Renal pelvis (tissue), 4 donors: Measurements from ENCODE around the gene NDUFS1. TPM values are rescaled to one million over a fixed set of nuclear protein-coding genes. Genes with fewer than 3 reads are reported as not detected.
A peak's percentile ranks its signal among the peaks of the same experiment; 100 is the strongest.
"Not testable (repeated sequence)": the region's sequence is repeated elsewhere in the genome, so short reads cannot be mapped to it uniquely, and the experiment has no call there.

ENCODE experiments used
- DNase-seq: peaks from one replicate; pipeline ENCODE4 v3.0.0-alpha.2; 2013
- polyA plus RNA-seq, 3 donors: library from polyadenylated mRNA; unstranded; fragments of 120-200 nt; gene quantifications; one replicate each; pipeline ENCODE4 v1.2.1, GENCODE V29; 2013; ENCODE audit not compliant: insufficient read length in 3 of 3

The NDUFS1 gene
- polyA plus RNA-seq, 3 donors = 70.7 to 91.1 (median 75.0) TPM

- no peak for DNase-seq
These were observed 46.2 kb downstream of the NDUFS1 start for GRCh38 chr2:206112846-206113547.

- DNase-seq = no peak
These were observed 47.1 kb downstream of the NDUFS1 start for GRCh38 chr2:206112108-206112507.

GRCh38 chr2:206108713-206109112 lies 50.5 kb downstream of the NDUFS1 start:
- no peak for DNase-seq

- no peak for DNase-seq
These were observed 53.7 kb downstream of the NDUFS1 start for GRCh38 chr2:206105541-206105940.

- DNase-seq = no peak
These were observed 54.2 kb downstream of the NDUFS1 start for GRCh38 chr2:206105038-206105437.

- DNase-seq = not testable (repeated sequence)
These were observed 60.4 kb downstream of the NDUFS1 start for GRCh38 chr2:206098872-206099271.

GRCh38 chr2:206098471-206098870 lies 60.8 kb downstream of the NDUFS1 start:
- DNase-seq = no peak

GRCh38 chr2:206096876-206097275 lies 62.4 kb downstream of the NDUFS1 start:
- no peak for DNase-seq

GRCh38 chr2:206095536-206096332 lies 63.5 kb downstream of the NDUFS1 start:
- no peak for DNase-seq

- DNase-seq = no peak
These were observed 66.9 kb downstream of the NDUFS1 start for GRCh38 chr2:206092297-206092696.

- DNase-seq = no peak
These were observed 71.0 kb downstream of the NDUFS1 start for GRCh38 chr2:206088248-206088647.

GRCh38 chr2:206086716-206087350 lies 72.4 kb downstream of the NDUFS1 start:
- peak; percentile 28 for DNase-seq

- peak; percentile 82 for DNase-seq
These were observed 73.3 kb downstream of the NDUFS1 start, which contains the start of gene INO80D for GRCh38 chr2:206085742-206086445. Gene INO80D, minus strand, starts transcription at chr2:206086174. Its CDS starts 23,158 bp downstream, at chr2:206063016.

GRCh38 chr2:206084870-206085741 lies 74.1 kb downstream of the NDUFS1 start:
- DNase-seq = peak; percentile 27

- peak; percentile 80 for DNase-seq
These were observed 74.8 kb downstream of the NDUFS1 start for GRCh38 chr2:206084439-206084869.

- DNase-seq = no peak
These were observed 75.4 kb downstream of the NDUFS1 start for GRCh38 chr2:206083602-206084438.

- no peak for DNase-seq
These were observed 76.9 kb downstream of the NDUFS1 start for GRCh38 chr2:206082298-206082843.

GRCh38 chr2:206080927-206081326 lies 78.3 kb downstream of the NDUFS1 start:
- DNase-seq = no peak

GRCh38 chr2:206079699-206080465 lies 79.4 kb downstream of the NDUFS1 start:
- peak; percentile 26 for DNase-seq
